CD4-positive, alpha-beta T cell treated with Interleukin-17A for 1 hour (primary cell): ENCODE results near the gene IL17RD.

Experiments
- DNase-seq: peaks from one replicate; pipeline ENCODE4 v3.0.0-alpha.2; 2020

The IL17RD gene

GRCh38 chr3:57064001-57064400 is 101.2 kb downstream of the IL17RD start:
- DNase-seq: no peak

- DNase-seq: no peak
Measured at GRCh38 chr3:57063032-57063431, 102.1 kb downstream of the IL17RD start.

- no peak for DNase-seq
Measured at GRCh38 chr3:57062101-57062631, 103.0 kb downstream of the IL17RD start.

- DNase-seq: no peak
Measured at GRCh38 chr3:57061556-57061955, 103.6 kb downstream of the IL17RD start.

- DNase-seq: no peak
Measured at GRCh38 chr3:57060089-57060821, 104.9 kb downstream of the IL17RD start, which contains the start of gene SPATA12. Gene SPATA12, plus strand, starts transcription at chr3:57060664. Its CDS starts 13,031 bp downstream, at chr3:57073695.

GRCh38 chr3:57059411-57059810 is 105.7 kb downstream of the IL17RD start:
- DNase-seq: no peak

- DNase-seq: no peak
Measured at GRCh38 chr3:57057351-57057750, 107.8 kb downstream of the IL17RD start.

GRCh38 chr3:57053122-57053521 is 112.0 kb downstream of the IL17RD start:
- no peak for DNase-seq

- no peak for DNase-seq
Measured at GRCh38 chr3:57052662-57053061, 112.5 kb downstream of the IL17RD start.

GRCh38 chr3:57048728-57049127 is 116.4 kb downstream of the IL17RD start:
- no peak for DNase-seq

GRCh38 chr3:57048052-57048671 is 117.0 kb downstream of the IL17RD start:
- no peak for DNase-seq

- no peak for DNase-seq
Measured at GRCh38 chr3:57046101-57046765, 118.9 kb downstream of the IL17RD start.

GRCh38 chr3:57043518-57043917 is 121.6 kb downstream of the IL17RD start:
- no peak for DNase-seq

GRCh38 chr3:57041674-57042073 is 123.5 kb downstream of the IL17RD start:
- DNase-seq: no peak
